K562 (cell line): ENCODE data around the gene ALDOC. TPM values are rescaled to one million over a fixed set of nuclear protein-coding genes. Genes with fewer than 3 reads are reported as not detected.

ENCODE experiments used
- CHD4 ChIP-seq: fragments of 200-600 bp; sonication (generic); IDR thresholded peaks from 3 replicates; pipeline ENCODE4 v1.6.1; 2012; ENCODE audit warnings: low read depth, mild to moderate bottlenecking, mixed read lengths, low read length, inconsistent platforms; ENCODE audit not compliant: insufficient read depth, insufficient replicate concordance, poor library complexity, severe bottlenecking
- CREB5 ChIP-seq: fragments of 250-450 bp; sonication (Bioruptor Pico); IDR thresholded peaks from 2 replicates; pipeline ENCODE4 v1.5.0; 2020; ENCODE audit warnings: mild to moderate bottlenecking
- CREBBP ChIP-seq: IDR thresholded peaks from one replicate; pipeline ENCODE4 v1.6.1; 2012; ENCODE audit warnings: low read depth, mild to moderate bottlenecking, control low read depth, inconsistent platforms, low read length
- GABPB1 ChIP-seq: sonication (generic); formaldehyde crosslinking; IDR thresholded peaks from 2 replicates; pipeline ENCODE4 v1.8.0; 2022; ENCODE audit warnings: mild to moderate bottlenecking, missing genetic modification reagents
- MCM5 ChIP-seq: fragments of 450-650 bp; IDR thresholded peaks from 2 replicates; pipeline ENCODE4 v1.6.1; 2016; ENCODE audit warnings: low read depth
- MECOM ChIP-seq: fragments of 250-450 bp; sonication (Bioruptor Pico); IDR thresholded peaks from 2 replicates; pipeline ENCODE4 v1.8.0; 2022; ENCODE audit warnings: inconsistent platforms
- NFRKB ChIP-seq: fragments of 450-650 bp; IDR thresholded peaks from 2 replicates; pipeline ENCODE4 v1.6.1; 2016; ENCODE audit warnings: low read depth
- RREB1 ChIP-seq: fragments of 250-450 bp; sonication (Bioruptor Pico); IDR thresholded peaks from 2 replicates; pipeline ENCODE4 v1.4.0; 2020
- STAG1 ChIP-seq: sonication (generic); formaldehyde crosslinking; IDR thresholded peaks from 2 replicates; pipeline ENCODE4 v1.5.0; 2020; ENCODE audit warnings: missing genetic modification reagents, borderline replicate concordance
- TAF1 ChIP-seq: IDR thresholded peaks from 2 replicates; pipeline ENCODE4 v1.6.1; 2011; ENCODE audit warnings: mild to moderate bottlenecking, low read length, moderate library complexity; ENCODE audit not compliant: insufficient read depth, control insufficient read depth, severe bottlenecking; ENCODE audit errors: extremely low read depth
- ZBTB34 ChIP-seq: fragments of 250-450 bp; sonication (Bioruptor Pico); IDR thresholded peaks from 2 replicates; pipeline ENCODE4 v1.8.0; 2021; ENCODE audit warnings: mild to moderate bottlenecking, moderate library complexity
- ZNF280A ChIP-seq: fragments of 450-650 bp; IDR thresholded peaks from 2 replicates; pipeline ENCODE4 v1.6.1; 2018; ENCODE audit warnings: mild to moderate bottlenecking, low read depth; ENCODE audit not compliant: partially characterized antibody
- polyA plus RNA-seq, 8 experiments: library from polyadenylated mRNA; depleted of rRNA in 4 of 8; stranded (reverse) in 5 of 8; unstranded in 3 of 8; fragments of >200 nt; fragmentation: Nextera tagmentation in 2 of 8; fragmentation: Illumina TruSeq in 1 of 8; extraction: Ambion mirVana in 2 of 8; extraction: Trizol in 1 of 8; gene quantifications; 2 replicates each; pipeline versions ENCODE4 v1.2.1 to v1.2.3, GENCODE V29; 2011 to 2014; ENCODE audit warnings: inconsistent platforms in 1 of 8, missing spikeins in 1 of 8
- total RNA-seq, 7 experiments: library from RNA; depleted of rRNA in 6 of 7; stranded (reverse); fragments of >200 nt in 6 of 7; fragmentation: Illumina TruSeq in 2 of 7; extraction: Trizol in 2 of 7; gene quantifications; 2 replicates each; pipeline versions ENCODE4 v1.2.1 to v1.2.3, GENCODE V29; 2011 to 2021; ENCODE audit warnings: low replicate concordance in 1 of 7

Gene ALDOC
- total and polyA plus RNA-seq, 9 of the 15 experiments (the other 6 are each of a cell fraction or from before 2014, with no cell fraction given), result 43.2 to 263 (median 99.2) TPM

GRCh38 chr17:28599311-28600184, 22.9 kb upstream of the ALDOC start (continued):
- TF ChIP-seq RREB1 (CRISPR knock-in tag) (no peak), MCM5 (no peak), CHD4 (no peak), CREBBP (no peak), TAF1 (no peak), MECOM (CRISPR knock-in tag) (no peak), GABPB1 (CRISPR knock-in tag) (no peak), STAG1 (CRISPR knock-in tag) (no peak), ZNF280A (no peak), CREB5 (CRISPR knock-in tag) (no peak), ZBTB34 (CRISPR knock-in tag) (no peak), NFRKB (no peak)
